HEK293 (cell line): ENCODE measurements around the gene LFNG.
A peak's percentile ranks its signal among the peaks of the same experiment; 100 is the strongest.

Source experiments
- HOXA7 ChIP-seq: sonication (generic); formaldehyde crosslinking; IDR thresholded peaks from 2 replicates; pipeline ENCODE4 v1.8.1; 2022; ENCODE audit warnings: missing genetic modification reagents, borderline replicate concordance
- KLF1 ChIP-seq: fragments of 450-650 bp; formaldehyde crosslinking; IDR thresholded peaks from 2 replicates; pipeline ENCODE4 v1.5.1; 2016; ENCODE audit warnings: missing biosample characterization, missing genetic modification characterization
- OVOL3 ChIP-seq: fragments of 450-650 bp; formaldehyde crosslinking; IDR thresholded peaks from 2 replicates; pipeline ENCODE4 v1.5.1; 2016; ENCODE audit warnings: missing biosample characterization, missing genetic modification characterization
- PRDM1 ChIP-seq: fragments of 450-650 bp; formaldehyde crosslinking; IDR thresholded peaks from 2 replicates; pipeline ENCODE4; 2016; ENCODE audit warnings: missing biosample characterization, missing genetic modification characterization
- RBAK ChIP-seq: fragments of 450-650 bp; formaldehyde crosslinking; IDR thresholded peaks from 2 replicates; pipeline ENCODE4 v1.5.1; 2016; ENCODE audit warnings: missing biosample characterization, missing genetic modification characterization
- TCF7L2 ChIP-seq: IDR thresholded peaks from 2 replicates; pipeline ENCODE4 v1.6.1; 2011; ENCODE audit warnings: low read depth, mild to moderate bottlenecking, inconsistent platforms, low read length, moderate library complexity, borderline replicate concordance
- ZBTB21 ChIP-seq: fragments of 450-650 bp; formaldehyde crosslinking; IDR thresholded peaks from 2 replicates; pipeline ENCODE4 v1.5.1; 2017; ENCODE audit warnings: missing biosample characterization, missing genetic modification characterization
- ZNF19 ChIP-seq: fragments of 450-650 bp; formaldehyde crosslinking; IDR thresholded peaks from 2 replicates; pipeline ENCODE4; 2016; ENCODE audit warnings: missing biosample characterization, missing genetic modification characterization, low read depth
- ZNF239 ChIP-seq: fragments of 450-650 bp; formaldehyde crosslinking; IDR thresholded peaks from 2 replicates; pipeline ENCODE4 v1.5.1; 2016; ENCODE audit warnings: missing biosample characterization, missing genetic modification characterization
- ZNF292 ChIP-seq: fragments of 450-650 bp; formaldehyde crosslinking; IDR thresholded peaks from 2 replicates; pipeline ENCODE4 v1.5.1; 2016; ENCODE audit warnings: low read depth, missing biosample characterization, missing genetic modification characterization, borderline replicate concordance
- ZNF311 ChIP-seq: fragments of 450-650 bp; formaldehyde crosslinking; IDR thresholded peaks from 2 replicates; pipeline ENCODE4 v1.5.1; 2017; ENCODE audit warnings: missing biosample characterization, missing genetic modification characterization, borderline replicate concordance
- ZNF473 ChIP-seq: fragments of 450-650 bp; formaldehyde crosslinking; IDR thresholded peaks from 2 replicates; pipeline ENCODE4 v1.5.1; 2017; ENCODE audit warnings: missing biosample characterization, missing genetic modification characterization
- ZNF48 ChIP-seq: fragments of 450-650 bp; formaldehyde crosslinking; IDR thresholded peaks from 2 replicates; pipeline ENCODE4 v1.5.1; 2016; ENCODE audit warnings: missing biosample characterization, missing genetic modification characterization
- ZNF548 ChIP-seq: fragments of 450-650 bp; formaldehyde crosslinking; IDR thresholded peaks from 2 replicates; pipeline ENCODE4 v1.5.1; 2016; ENCODE audit warnings: missing biosample characterization, missing genetic modification characterization
- ZNF571 ChIP-seq: fragments of 450-650 bp; formaldehyde crosslinking; IDR thresholded peaks from 2 replicates; pipeline ENCODE4 v1.5.0; 2017; ENCODE audit warnings: missing biosample characterization, missing genetic modification characterization
- ZNF658 ChIP-seq: fragments of 450-650 bp; formaldehyde crosslinking; IDR thresholded peaks from 2 replicates; pipeline ENCODE4; 2016; ENCODE audit warnings: missing biosample characterization, missing genetic modification characterization
- ZNF791 ChIP-seq: fragments of 450-650 bp; formaldehyde crosslinking; IDR thresholded peaks from 2 replicates; pipeline ENCODE4 v1.5.1; 2016; ENCODE audit warnings: missing biosample characterization, missing genetic modification characterization
- ZNF837 ChIP-seq: fragments of 450-650 bp; formaldehyde crosslinking; IDR thresholded peaks from 2 replicates; pipeline ENCODE4 v1.5.1; 2016; ENCODE audit warnings: missing biosample characterization, missing genetic modification characterization
- TF ChIP-seq, protein P1 (sequence below): fragments of 450-650 bp; formaldehyde crosslinking; IDR thresholded peaks from 2 replicates; pipeline ENCODE4 v1.5.1; 2016; ENCODE audit warnings: missing biosample characterization, missing genetic modification characterization
- TF ChIP-seq, protein P2 (sequence below): fragments of 450-650 bp; IDR thresholded peaks from 2 replicates; pipeline ENCODE4 v1.5.1; 2018; ENCODE audit warnings: missing biosample characterization, mild to moderate bottlenecking, missing genetic modification characterization
- TF ChIP-seq, protein P3 (sequence below): fragments of 450-650 bp; formaldehyde crosslinking; IDR thresholded peaks from 2 replicates; pipeline ENCODE4 v1.5.1; 2016; ENCODE audit warnings: missing biosample characterization, missing genetic modification characterization
- TF ChIP-seq, protein P4 (sequence below): fragments of 450-650 bp; IDR thresholded peaks from 2 replicates; pipeline ENCODE4 v1.5.1; 2018; ENCODE audit warnings: missing biosample characterization, missing genetic modification characterization
- TF ChIP-seq, protein P5 (sequence below): fragments of 450-650 bp; formaldehyde crosslinking; IDR thresholded peaks from 2 replicates; pipeline ENCODE4 v1.5.1; 2017; ENCODE audit warnings: missing biosample characterization, missing genetic modification characterization
- TF ChIP-seq, protein P6 (sequence below): fragments of 450-650 bp; formaldehyde crosslinking; IDR thresholded peaks from 2 replicates; pipeline ENCODE4 v1.5.1; 2016; ENCODE audit warnings: missing biosample characterization, missing genetic modification characterization, borderline replicate concordance
- TF ChIP-seq, protein P7 (sequence below): fragments of 450-650 bp; formaldehyde crosslinking; IDR thresholded peaks from 2 replicates; pipeline ENCODE4 v1.5.1; 2016; ENCODE audit warnings: missing biosample characterization, missing genetic modification characterization

Gene LFNG

DNA sequence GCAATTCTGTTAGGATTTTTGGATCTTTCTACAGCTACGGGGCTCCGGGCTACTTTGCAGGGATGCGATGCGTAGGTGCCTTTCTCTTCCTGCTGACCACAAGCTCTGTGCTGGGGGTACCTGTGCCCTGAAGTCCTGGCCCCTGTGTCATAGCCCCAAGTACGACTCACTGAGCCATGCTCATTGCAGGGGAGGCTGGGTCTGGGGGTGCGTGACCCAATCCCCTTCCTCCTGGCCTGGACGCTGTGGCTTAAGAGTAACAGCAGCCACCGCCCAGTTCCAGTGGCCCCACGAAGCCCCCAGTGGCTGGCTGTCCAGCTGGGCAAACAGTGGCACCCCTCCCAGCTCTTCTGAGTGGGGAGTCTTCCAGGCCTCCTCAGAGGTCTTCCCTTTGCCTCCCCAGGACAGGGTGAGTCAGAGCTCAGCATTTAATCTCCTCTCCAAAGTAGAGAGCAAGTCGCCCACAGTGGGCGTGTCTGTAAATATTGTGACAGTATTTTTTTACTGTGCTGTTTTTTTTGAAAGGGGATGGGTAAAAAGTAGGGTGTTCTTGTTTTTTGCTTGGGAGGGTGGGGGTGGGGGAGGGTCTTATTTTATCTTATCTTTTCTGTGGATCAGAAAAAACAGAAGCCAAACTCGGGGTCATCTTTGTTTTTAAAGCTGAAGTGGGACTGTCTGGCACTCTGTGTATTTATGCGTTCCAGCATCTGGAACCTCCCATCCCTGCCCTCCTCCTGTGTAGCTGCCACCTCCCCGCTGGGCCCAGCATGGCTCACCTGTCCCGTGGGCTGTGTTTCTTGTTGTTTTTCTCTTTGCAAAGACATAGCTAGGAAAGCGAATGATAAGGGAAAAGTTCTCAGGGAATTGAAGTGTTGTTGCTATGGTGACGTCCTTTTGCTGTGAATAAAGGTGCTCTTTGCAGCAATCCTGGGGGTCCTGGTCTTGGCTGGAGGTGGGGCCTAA lies 8.2 kb downstream of the LFNG start (continued):
- TF ChIP-seq, protein P1, sequence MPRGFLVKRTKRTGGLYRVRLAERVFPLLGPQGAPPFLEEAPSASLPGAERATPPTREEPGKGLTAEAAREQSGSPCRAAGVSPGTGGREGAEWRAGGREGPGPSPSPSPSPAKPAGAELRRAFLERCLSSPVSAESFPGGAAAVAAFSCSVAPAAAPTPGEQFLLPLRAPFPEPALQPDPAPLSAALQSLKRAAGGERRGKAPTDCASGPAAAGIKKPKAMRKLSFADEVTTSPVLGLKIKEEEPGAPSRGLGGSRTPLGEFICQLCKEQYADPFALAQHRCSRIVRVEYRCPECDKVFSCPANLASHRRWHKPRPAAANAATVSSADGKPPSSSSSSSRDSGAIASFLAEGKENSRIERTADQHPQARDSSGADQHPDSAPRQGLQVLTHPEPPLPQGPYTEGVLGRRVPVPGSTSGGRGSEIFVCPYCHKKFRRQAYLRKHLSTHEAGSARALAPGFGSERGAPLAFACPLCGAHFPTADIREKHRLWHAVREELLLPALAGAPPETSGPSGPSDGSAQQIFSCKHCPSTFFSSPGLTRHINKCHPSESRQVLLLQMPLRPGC (tag by site-specific recombination) = no peak
- TF ChIP-seq ZNF19 (no peak), TCF7L2 (no peak), ZNF658 (tag by site-specific recombination) (no peak), HOXA7 (CRISPR knock-in tag) (no peak), ZNF239 (tag by site-specific recombination) (no peak), ZNF548 (tag by site-specific recombination) (no peak), ZNF837 (no peak), ZNF791 (tag by site-specific recombination) (no peak), PRDM1 (tag by site-specific recombination) (no peak), ZNF292 (tag by site-specific recombination) (no peak), RBAK (tag by site-specific recombination) (no peak), KLF1 (peak; percentile 71), ZNF311 (no peak), OVOL3 (tag by site-specific recombination) (no peak), ZNF48 (tag by site-specific recombination) (no peak), ZBTB21 (tag by site-specific recombination) (no peak), ZNF571 (tag by site-specific recombination) (no peak), ZNF473 (no peak)
- TF ChIP-seq, protein P2, sequence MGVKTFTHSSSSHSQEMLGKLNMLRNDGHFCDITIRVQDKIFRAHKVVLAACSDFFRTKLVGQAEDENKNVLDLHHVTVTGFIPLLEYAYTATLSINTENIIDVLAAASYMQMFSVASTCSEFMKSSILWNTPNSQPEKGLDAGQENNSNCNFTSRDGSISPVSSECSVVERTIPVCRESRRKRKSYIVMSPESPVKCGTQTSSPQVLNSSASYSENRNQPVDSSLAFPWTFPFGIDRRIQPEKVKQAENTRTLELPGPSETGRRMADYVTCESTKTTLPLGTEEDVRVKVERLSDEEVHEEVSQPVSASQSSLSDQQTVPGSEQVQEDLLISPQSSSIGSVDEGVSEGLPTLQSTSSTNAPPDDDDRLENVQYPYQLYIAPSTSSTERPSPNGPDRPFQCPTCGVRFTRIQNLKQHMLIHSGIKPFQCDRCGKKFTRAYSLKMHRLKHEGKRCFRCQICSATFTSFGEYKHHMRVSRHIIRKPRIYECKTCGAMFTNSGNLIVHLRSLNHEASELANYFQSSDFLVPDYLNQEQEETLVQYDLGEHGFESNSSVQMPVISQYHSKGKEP (tag by site-specific recombination) = no peak
- TF ChIP-seq, protein P3, sequence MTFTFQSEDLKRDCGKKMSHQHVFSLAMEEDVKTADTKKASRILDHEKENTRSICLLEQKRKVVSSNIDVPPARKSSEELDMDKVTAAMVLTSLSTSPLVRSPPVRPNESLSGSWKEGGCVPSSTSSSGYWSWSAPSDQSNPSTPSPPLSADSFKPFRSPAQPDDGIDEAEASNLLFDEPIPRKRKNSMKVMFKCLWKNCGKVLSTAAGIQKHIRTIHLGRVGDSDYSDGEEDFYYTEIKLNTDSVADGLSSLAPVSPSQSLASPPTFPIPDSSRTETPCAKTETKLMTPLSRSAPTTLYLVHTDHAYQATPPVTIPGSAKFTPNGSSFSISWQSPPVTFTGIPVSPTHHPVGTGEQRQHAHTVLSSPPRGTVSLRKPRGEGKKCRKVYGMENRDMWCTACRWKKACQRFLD (tag by site-specific recombination) = no peak
- TF ChIP-seq, protein P4, sequence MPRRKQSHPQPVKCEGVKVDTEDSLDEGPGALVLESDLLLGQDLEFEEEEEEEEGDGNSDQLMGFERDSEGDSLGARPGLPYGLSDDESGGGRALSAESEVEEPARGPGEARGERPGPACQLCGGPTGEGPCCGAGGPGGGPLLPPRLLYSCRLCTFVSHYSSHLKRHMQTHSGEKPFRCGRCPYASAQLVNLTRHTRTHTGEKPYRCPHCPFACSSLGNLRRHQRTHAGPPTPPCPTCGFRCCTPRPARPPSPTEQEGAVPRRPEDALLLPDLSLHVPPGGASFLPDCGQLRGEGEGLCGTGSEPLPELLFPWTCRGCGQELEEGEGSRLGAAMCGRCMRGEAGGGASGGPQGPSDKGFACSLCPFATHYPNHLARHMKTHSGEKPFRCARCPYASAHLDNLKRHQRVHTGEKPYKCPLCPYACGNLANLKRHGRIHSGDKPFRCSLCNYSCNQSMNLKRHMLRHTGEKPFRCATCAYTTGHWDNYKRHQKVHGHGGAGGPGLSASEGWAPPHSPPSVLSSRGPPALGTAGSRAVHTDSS (tag by site-specific recombination) = no peak
- TF ChIP-seq, protein P5, sequence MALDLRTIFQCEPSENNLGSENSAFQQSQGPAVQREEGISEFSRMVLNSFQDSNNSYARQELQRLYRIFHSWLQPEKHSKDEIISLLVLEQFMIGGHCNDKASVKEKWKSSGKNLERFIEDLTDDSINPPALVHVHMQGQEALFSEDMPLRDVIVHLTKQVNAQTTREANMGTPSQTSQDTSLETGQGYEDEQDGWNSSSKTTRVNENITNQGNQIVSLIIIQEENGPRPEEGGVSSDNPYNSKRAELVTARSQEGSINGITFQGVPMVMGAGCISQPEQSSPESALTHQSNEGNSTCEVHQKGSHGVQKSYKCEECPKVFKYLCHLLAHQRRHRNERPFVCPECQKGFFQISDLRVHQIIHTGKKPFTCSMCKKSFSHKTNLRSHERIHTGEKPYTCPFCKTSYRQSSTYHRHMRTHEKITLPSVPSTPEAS (tag by site-specific recombination) = no peak
- TF ChIP-seq, protein P6, sequence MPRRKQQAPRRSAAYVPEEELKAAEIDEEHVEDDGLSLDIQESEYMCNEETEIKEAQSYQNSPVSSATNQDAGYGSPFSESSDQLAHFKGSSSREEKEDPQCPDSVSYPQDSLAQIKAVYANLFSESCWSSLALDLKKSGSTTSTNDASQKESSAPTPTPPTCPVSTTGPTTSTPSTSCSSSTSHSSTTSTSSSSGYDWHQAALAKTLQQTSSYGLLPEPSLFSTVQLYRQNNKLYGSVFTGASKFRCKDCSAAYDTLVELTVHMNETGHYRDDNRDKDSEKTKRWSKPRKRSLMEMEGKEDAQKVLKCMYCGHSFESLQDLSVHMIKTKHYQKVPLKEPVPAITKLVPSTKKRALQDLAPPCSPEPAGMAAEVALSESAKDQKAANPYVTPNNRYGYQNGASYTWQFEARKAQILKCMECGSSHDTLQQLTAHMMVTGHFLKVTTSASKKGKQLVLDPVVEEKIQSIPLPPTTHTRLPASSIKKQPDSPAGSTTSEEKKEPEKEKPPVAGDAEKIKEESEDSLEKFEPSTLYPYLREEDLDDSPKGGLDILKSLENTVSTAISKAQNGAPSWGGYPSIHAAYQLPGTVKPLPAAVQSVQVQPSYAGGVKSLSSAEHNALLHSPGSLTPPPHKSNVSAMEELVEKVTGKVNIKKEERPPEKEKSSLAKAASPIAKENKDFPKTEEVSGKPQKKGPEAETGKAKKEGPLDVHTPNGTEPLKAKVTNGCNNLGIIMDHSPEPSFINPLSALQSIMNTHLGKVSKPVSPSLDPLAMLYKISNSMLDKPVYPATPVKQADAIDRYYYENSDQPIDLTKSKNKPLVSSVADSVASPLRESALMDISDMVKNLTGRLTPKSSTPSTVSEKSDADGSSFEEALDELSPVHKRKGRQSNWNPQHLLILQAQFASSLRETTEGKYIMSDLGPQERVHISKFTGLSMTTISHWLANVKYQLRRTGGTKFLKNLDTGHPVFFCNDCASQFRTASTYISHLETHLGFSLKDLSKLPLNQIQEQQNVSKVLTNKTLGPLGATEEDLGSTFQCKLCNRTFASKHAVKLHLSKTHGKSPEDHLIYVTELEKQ (tag by site-specific recombination) = no peak
- TF ChIP-seq, protein P7, sequence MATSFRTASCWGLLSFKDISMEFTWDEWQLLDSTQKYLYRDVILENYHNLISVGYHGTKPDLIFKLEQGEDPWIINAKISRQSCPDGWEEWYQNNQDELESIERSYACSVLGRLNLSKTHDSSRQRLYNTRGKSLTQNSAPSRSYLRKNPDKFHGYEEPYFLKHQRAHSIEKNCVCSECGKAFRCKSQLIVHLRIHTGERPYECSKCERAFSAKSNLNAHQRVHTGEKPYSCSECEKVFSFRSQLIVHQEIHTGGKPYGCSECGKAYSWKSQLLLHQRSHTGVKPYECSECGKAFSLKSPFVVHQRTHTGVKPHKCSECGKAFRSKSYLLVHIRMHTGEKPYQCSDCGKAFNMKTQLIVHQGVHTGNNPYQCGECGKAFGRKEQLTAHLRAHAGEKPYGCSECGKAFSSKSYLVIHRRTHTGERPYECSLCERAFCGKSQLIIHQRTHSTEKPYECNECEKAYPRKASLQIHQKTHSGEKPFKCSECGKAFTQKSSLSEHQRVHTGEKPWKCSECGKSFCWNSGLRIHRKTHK (tag by site-specific recombination) = no peak
